LNCaP clone FGC (cell line): ENCODE measurements around the gene UNC13D.

ENCODE experiments used
- DNase-seq: peaks from one replicate; pipeline ENCODE4 v3.0.0-alpha.2; 2011; ENCODE audit warnings: low read depth
- H3K4me3 ChIP-seq: 2 replicates; pipeline ENCODE4 v1.5.1; 2011; ENCODE audit warnings: mild to moderate bottlenecking, low read depth, low read length, control low read depth
- CTCF ChIP-seq: IDR thresholded peaks from 2 replicates; pipeline ENCODE4 v1.5.1; 2012; ENCODE audit warnings: mild to moderate bottlenecking; ENCODE audit not compliant: control insufficient read depth, insufficient read depth; ENCODE audit errors: extremely low read depth

The UNC13D gene

GRCh38 chr17:75876938-75877751, 32.9 kb upstream of the UNC13D start:
- peak overlapping the region; percentile 58 for H3K4me3 ChIP-seq
- TF ChIP-seq CTCF: no peak

GRCh38 chr17:75876190-75876937, 32.2 kb upstream of the UNC13D start:
- no peak for DNase-seq
- peak overlapping the region; percentile 58 for H3K4me3 ChIP-seq
- TF ChIP-seq CTCF: 0 out of 2 replicates have a peak, but pooled peaks have one; percentile 2

More at GRCh38 chr17:75876938-75877751, 32.9 kb upstream of the UNC13D start:
- DNase-seq: no peak

GRCh38 chr17:75875940-75876189, 31.7 kb upstream of the UNC13D start:
- no peak for DNase-seq
- TF ChIP-seq CTCF: no peak
- peak overlapping the region; percentile 58 for H3K4me3 ChIP-seq

GRCh38 chr17:75875182-75875939, 31.2 kb upstream of the UNC13D start:
- peak overlapping the region; percentile 58 for H3K4me3 ChIP-seq
- TF ChIP-seq CTCF: no peak
- no peak for DNase-seq

GRCh38 chr17:75874323-75875181, 30.3 kb upstream of the UNC13D start:
- no peak for TF ChIP-seq CTCF
- DNase-seq: no peak
- H3K4me3 ChIP-seq: no peak overlapping the region
